Mucosa of descending colon (tissue), 3 donors: ENCODE data around the gene PDSS2. TPM values are rescaled to one million over a fixed set of nuclear protein-coding genes. Genes with fewer than 3 reads are reported as not detected.
"Not testable (repeated sequence)": the region's sequence is repeated elsewhere in the genome, so short reads cannot be mapped to it uniquely, and the experiment has no call there.

ENCODE experiments used
- ATAC-seq: fragments of 200-7000 bp; cut with Tn5 transposase; one replicate; pipeline ENCODE4 v1.9.1; 2020; ENCODE audit warnings: mild to moderate bottlenecking, moderate library complexity
- DNase-seq, 3 donors: peaks; one replicate each; pipeline ENCODE4 v3.0.0-alpha.2; 2020
- H3K36me3 ChIP-seq: fragments of 200-600 bp; one replicate; pipeline ENCODE4 v1.8.0; 2021; ENCODE audit warnings: low read depth, mild to moderate bottlenecking
- H3K4me1 ChIP-seq: fragments of 200-600 bp; one replicate; pipeline ENCODE4 v1.8.0; 2021; ENCODE audit warnings: low read depth, mild to moderate bottlenecking
- H3K4me3 ChIP-seq: fragments of 200-600 bp; one replicate; pipeline ENCODE4 v1.8.0; 2021; ENCODE audit warnings: mild to moderate bottlenecking
- H3K9me3 ChIP-seq: fragments of 200-600 bp; one replicate; pipeline ENCODE4 v1.8.0; 2021; ENCODE audit warnings: mild to moderate bottlenecking
- CTCF ChIP-seq: fragments of 200-600 bp; IDR thresholded peaks from one replicate; pipeline ENCODE4 v1.8.0; 2022; ENCODE audit warnings: antibody characterized with exemption, mild to moderate bottlenecking
- intact Hi-C, 2 donors: fragments of 100-400 bp; cut with DNase I in 1 of 2; cut with micrococcal nuclease in 1 of 2; formaldehyde crosslinking; loops; one replicate each; pipeline versions ENCODE4 v1.11.0 to v1.11.1; 2022; cut with DNase I, micrococcal nuclease
- total RNA-seq, 3 donors: library from RNA; stranded (reverse); fragmentation: NEBNext Ultra II Directional in 2 of 3; extraction: Animal tissue kit (Norgen Biotek cat#: 25700) in 2 of 3; gene quantifications; one replicate each; pipeline versions ENCODE4 v1.2.1 to v1.2.4, GENCODE V29; 2021 to 2023
- donor health status: DM: no; HTN: no; CAD: no; lungs with moderate emphysema.
- donor health status: DM: no; HTN: no; CAD: no.
- donor health status: DM: no; HTN: yes; CAD: no.

The PDSS2 gene
- total RNA-seq, 3 donors from 2014 or later, result 16.2 to 26.3 (median 25.6) TPM

- Histone ChIP-seq H3K36me3 (no peaks in the 10 kb centered on the region), H3K4me3 (no peak overlapping the region), H3K4me1 (no peaks in the 10 kb centered on the region), H3K9me3 (peaks cover 4% of the 10 kb centered on the region)
- ATAC-seq (no peak), DNase-seq (no peak)
- TF ChIP-seq CTCF, result no peak
- intact Hi-C loops, result no loop called here
Observed at GRCh38 chr6:107207251-107207873, 252.0 kb downstream of the PDSS2 start.

GRCh38 chr6:107205058-107205998 is 254.0 kb downstream of the PDSS2 start:
- intact Hi-C loops, result no loop called here
- DNase-seq (no peak), ATAC-seq (no peak)
- no peak overlapping the region for H3K4me3 ChIP-seq
- H3K36me3 ChIP-seq, result no peaks in the 10 kb centered on the region
- TF ChIP-seq CTCF, result no peak
- H3K4me1 ChIP-seq, result no peaks in the 10 kb centered on the region
- peaks cover 4% of the 10 kb centered on the region for H3K9me3 ChIP-seq

GRCh38 chr6:107202876-107203468 is 256.4 kb downstream of the PDSS2 start:
- TF ChIP-seq CTCF, result no peak
- Histone ChIP-seq H3K9me3 (peaks cover 4% of the 10 kb centered on the region), H3K4me3 (no peak overlapping the region), H3K36me3 (no peaks in the 10 kb centered on the region), H3K4me1 (no peaks in the 10 kb centered on the region)
- no peak for ATAC-seq
- intact Hi-C loops, result no loop called here
- no peak for DNase-seq

GRCh38 chr6:107198631-107199416 is 260.5 kb downstream of the PDSS2 start:
- no peak for TF ChIP-seq CTCF
- H3K9me3 ChIP-seq, result no peaks in the 10 kb centered on the region
- no peak for ATAC-seq

GRCh38 chr6:107196152-107196551 is 263.2 kb downstream of the PDSS2 start:
- H3K9me3 ChIP-seq, result no peaks in the 10 kb centered on the region
- DNase-seq, result no peak
- intact Hi-C loops, result no loop called here
- no peak for ATAC-seq
- H3K4me1 ChIP-seq, result no peaks in the 10 kb centered on the region
- H3K4me3 ChIP-seq, result no peak overlapping the region
- H3K36me3 ChIP-seq, result no peaks in the 10 kb centered on the region
- no peak for TF ChIP-seq CTCF

More at GRCh38 chr6:107198631-107199416, 260.5 kb downstream of the PDSS2 start:
- no peak overlapping the region for H3K4me3 ChIP-seq
- H3K4me1 ChIP-seq, result no peaks in the 10 kb centered on the region
- intact Hi-C loops, result no loop called here
- H3K36me3 ChIP-seq, result no peaks in the 10 kb centered on the region
- DNase-seq, result no peak

- H3K4me1 ChIP-seq, H3K9me3 ChIP-seq, ATAC-seq, intact Hi-C loops, H3K36me3 ChIP-seq, DNase-seq, H3K4me3 ChIP-seq: not testable (repeated sequence)
Observed at GRCh38 chr6:107194723-107195122, 264.6 kb downstream of the PDSS2 start.
